ENCODE data around the gene PLCD4. TPM values are rescaled to one million over a fixed set of nuclear protein-coding genes. Genes with fewer than 3 reads are reported as not detected.
A peak's percentile ranks its signal among the peaks of the same experiment; 100 is the strongest.

PLCD4 gene
- total RNA-seq, 1 donor = 1.2 TPM

- no peak for TF ChIP-seq CTCF (IDR thresholded peaks at IDR 0.05; ENCODE audit: insufficient read depth, low read length)
- DNase-seq (ENCODE audit: low read depth) = no peak
- peak overlapping the region; percentile 93 for H3K4me3 ChIP-seq (ENCODE audit: low read depth, low read length)
These were observed 52.3 kb downstream of the PLCD4 start for GRCh38 chr2:218659988-218660358.

GRCh38 chr2:218662377-218662776, 54.7 kb downstream of the PLCD4 start:
- no peak overlapping the region for H3K4me3 ChIP-seq (ENCODE audit: low read depth, low read length)
- no peak for DNase-seq (ENCODE audit: low read depth)
- TF ChIP-seq CTCF (IDR thresholded peaks at IDR 0.05; ENCODE audit: insufficient read depth, low read length) = no peak

GRCh38 chr2:218662827-218663226, 55.1 kb downstream of the PLCD4 start:
- no peak for DNase-seq (ENCODE audit: low read depth)
- no peak for TF ChIP-seq CTCF (IDR thresholded peaks at IDR 0.05; ENCODE audit: insufficient read depth, low read length)
- no peak overlapping the region for H3K4me3 ChIP-seq (ENCODE audit: low read depth, low read length)

GRCh38 chr2:218663901-218664300, 56.2 kb downstream of the PLCD4 start:
- no peak overlapping the region for H3K4me3 ChIP-seq (ENCODE audit: low read depth, low read length)
- DNase-seq (ENCODE audit: low read depth) = no peak
- TF ChIP-seq CTCF (IDR thresholded peaks at IDR 0.05; ENCODE audit: insufficient read depth, low read length) = no peak

- H3K4me3 ChIP-seq (ENCODE audit: low read depth, low read length) = no peak overlapping the region
- no peak for TF ChIP-seq CTCF (IDR thresholded peaks at IDR 0.05; ENCODE audit: insufficient read depth, low read length)
- no peak for DNase-seq (ENCODE audit: low read depth)
These were observed 57.0 kb downstream of the PLCD4 start for GRCh38 chr2:218664653-218665052.

GRCh38 chr2:218671097-218671653, 63.5 kb downstream of the PLCD4 start:
- no peak for TF ChIP-seq CTCF (IDR thresholded peaks at IDR 0.05; ENCODE audit: insufficient read depth, low read length)
- peak; percentile 11 for DNase-seq (ENCODE audit: low read depth)
- peak overlapping the region; percentile 99 for H3K4me3 ChIP-seq (ENCODE audit: low read depth, low read length)
